GM21526 (cell line): Measurements from ENCODE around the gene PNLIP.

Experiments
- ATAC-seq: cut with Tn5 transposase; IDR thresholded peaks from one replicate; pipeline ENCODE4 v1.9.1; 2021; ENCODE audit warnings: moderate library complexity; ENCODE audit not compliant: unreplicated experiment, low FRiP score

PNLIP gene

GRCh38 chr10:116612107-116612769, 66.5 kb downstream of the PNLIP start:
- ATAC-seq, result no peak

GRCh38 chr10:116613471-116613870, 67.7 kb downstream of the PNLIP start:
- no peak for ATAC-seq

GRCh38 chr10:116614796-116615195, 69.1 kb downstream of the PNLIP start:
- no peak for ATAC-seq

- no peak for ATAC-seq
These were observed 69.6 kb downstream of the PNLIP start for GRCh38 chr10:116615199-116615776.
